HEK293 (cell line): ENCODE data around the gene SCN3A.

Experiments used
- CTCF ChIP-seq: fragments of 450-650 bp; formaldehyde crosslinking; IDR thresholded peaks from 2 replicates; pipeline ENCODE4 v1.5.1; 2016; ENCODE audit warnings: missing biosample characterization, missing genetic modification characterization
- MYNN ChIP-seq: fragments of 450-650 bp; formaldehyde crosslinking; IDR thresholded peaks from 2 replicates; pipeline ENCODE4 v1.5.1; 2016; ENCODE audit warnings: missing biosample characterization, missing genetic modification characterization, borderline replicate concordance
- TSHZ1 ChIP-seq: fragments of 450-650 bp; formaldehyde crosslinking; IDR thresholded peaks from 2 replicates; pipeline ENCODE4 v1.5.1; 2016; ENCODE audit warnings: missing biosample characterization, missing genetic modification characterization, borderline replicate concordance
- ZBTB1 ChIP-seq: fragments of 450-650 bp; formaldehyde crosslinking; IDR thresholded peaks from 2 replicates; pipeline ENCODE4 v1.5.1; 2016; ENCODE audit warnings: missing biosample characterization, missing genetic modification characterization
- ZBTB26 ChIP-seq: fragments of 450-650 bp; formaldehyde crosslinking; optimal IDR thresholded peaks from 2 replicates; pipeline ENCODE3; 2016; ENCODE audit warnings: missing biosample characterization, mild to moderate bottlenecking, missing genetic modification characterization
- ZBTB48 ChIP-seq: fragments of 450-650 bp; formaldehyde crosslinking; IDR thresholded peaks from 2 replicates; pipeline ENCODE4 v1.5.1; 2016; ENCODE audit warnings: missing biosample characterization, missing genetic modification characterization
- ZNF133 ChIP-seq: fragments of 450-650 bp; formaldehyde crosslinking; IDR thresholded peaks from 2 replicates; pipeline ENCODE4 v1.5.1; 2016; ENCODE audit warnings: missing biosample characterization, missing genetic modification characterization
- ZNF274 ChIP-seq, 2 experiments: fragments of 200-500 bp in 1 of 2; fragments of 450-650 bp in 1 of 2; sonication (Bioruptor generic) in 1 of 2; formaldehyde crosslinking in 1 of 2; IDR thresholded peaks; 2 replicates each; pipeline versions ENCODE4 v1.5.1 to v1.6.1; 2014 to 2016; ENCODE audit warnings: borderline replicate concordance in 1 of 2, inconsistent platforms in 1 of 2, low read length in 1 of 2, missing biosample characterization in 1 of 2, missing genetic modification characterization in 1 of 2
- ZNF350 ChIP-seq: fragments of 450-650 bp; formaldehyde crosslinking; IDR thresholded peaks from 2 replicates; pipeline ENCODE4 v1.5.0; 2017; ENCODE audit warnings: missing biosample characterization, mild to moderate bottlenecking, missing genetic modification characterization
- ZNF510 ChIP-seq: fragments of 450-650 bp; formaldehyde crosslinking; IDR thresholded peaks from 2 replicates; pipeline ENCODE4 v1.5.1; 2018; ENCODE audit warnings: mild to moderate bottlenecking, missing genetic modification characterization, missing biosample characterization; ENCODE audit not compliant: insufficient replicate concordance
- ZNF530 ChIP-seq: fragments of 450-650 bp; formaldehyde crosslinking; IDR thresholded peaks from 2 replicates; pipeline ENCODE4 v1.5.1; 2016; ENCODE audit warnings: low read depth, missing biosample characterization, missing genetic modification characterization

- TF ChIP-seq MYNN (tag by site-specific recombination) (no peak), ZNF350 (tag by site-specific recombination) (no peak), CTCF (no peak), ZNF510 (tag by site-specific recombination) (no peak), ZBTB48 (tag by site-specific recombination) (no peak), ZBTB26 (tag by site-specific recombination) (no peak), ZNF530 (tag by site-specific recombination) (no peak), ZNF274 (IDR thresholded peaks at IDR 0.05; ENCODE audit: low read length) (no peak), ZNF274 (tag by site-specific recombination; IDR thresholded peaks at IDR 0.05; ENCODE audit: borderline replicate concordance) (no peak), ZNF133 (tag by site-specific recombination) (no peak), ZBTB1 (tag by site-specific recombination) (no peak), TSHZ1 (tag by site-specific recombination) (no peak)
Measured at GRCh38 chr2:165113414-165113813, 90.4 kb downstream of the SCN3A start.
